GM23338 (cell line): ENCODE data around the gene IGSF6. TPM values are rescaled to one million over a fixed set of nuclear protein-coding genes. Genes with fewer than 3 reads are reported as not detected.
"Not testable (repeated sequence)": the region's sequence is repeated elsewhere in the genome, so short reads cannot be mapped to it uniquely, and the experiment has no call there.

Experiments
- ATAC-seq: fragments of 200-7000 bp; cut with Tn5 transposase; 3 replicates; pipeline ENCODE4 v1.9.1; 2020
- DNase-seq: peaks from one replicate; pipeline ENCODE4 v3.0.0-alpha.2; 2015; ENCODE audit warnings: low spot score
- H2AFZ ChIP-seq: fragments of 200-600 bp; sonication (generic); 2 replicates; pipeline ENCODE4 v1.8.0; 2016; ENCODE audit warnings: antibody characterized with exemption, mild to moderate bottlenecking, moderate library complexity
- H3F3A ChIP-seq: fragments of 200-600 bp; sonication (generic); replicated peaks from 2 replicates; pipeline ENCODE4 v1.8.0; 2017; ENCODE audit warnings: antibody characterized with exemption, mixed run types, low read depth
- H3K27ac ChIP-seq: fragments of 200-600 bp; sonication (generic); 2 replicates; pipeline ENCODE4 v1.6.1; 2016; ENCODE audit warnings: low read depth
- H3K27me3 ChIP-seq: fragments of 200-600 bp; sonication (generic); 2 replicates; pipeline ENCODE4 v1.8.0; 2016; ENCODE audit warnings: mild to moderate bottlenecking, mixed run types, moderate library complexity; ENCODE audit not compliant: insufficient read depth
- H3K36me3 ChIP-seq: fragments of 200-600 bp; sonication (generic); 2 replicates; pipeline ENCODE4 v1.8.0; 2016; ENCODE audit warnings: mild to moderate bottlenecking; ENCODE audit not compliant: insufficient read depth
- H3K4me1 ChIP-seq: fragments of 200-600 bp; sonication (generic); 2 replicates; pipeline ENCODE4 v1.8.0; 2016; ENCODE audit warnings: mild to moderate bottlenecking, moderate library complexity; ENCODE audit not compliant: insufficient read depth
- H3K4me2 ChIP-seq: fragments of 200-600 bp; sonication (generic); 2 replicates; pipeline ENCODE4 v1.7.1; 2017; ENCODE audit warnings: mixed run types
- H3K4me3 ChIP-seq: fragments of 200-600 bp; sonication (generic); 2 replicates; pipeline ENCODE4 v1.6.1; 2016; ENCODE audit warnings: mixed run types
- H3K79me2 ChIP-seq: fragments of 200-600 bp; sonication (generic); replicated peaks from 2 replicates; pipeline ENCODE4 v1.8.0; 2017; ENCODE audit warnings: mild to moderate bottlenecking; ENCODE audit not compliant: insufficient read depth
- H3K9me2 ChIP-seq: fragments of 200-600 bp; sonication (generic); 2 replicates; pipeline ENCODE4 v1.8.0; 2017; ENCODE audit not compliant: insufficient read depth
- H4K20me1 ChIP-seq: fragments of 200-600 bp; sonication (generic); replicated peaks from 2 replicates; pipeline ENCODE4 v1.8.0; 2017; ENCODE audit warnings: mild to moderate bottlenecking; ENCODE audit not compliant: insufficient read depth
- H3K27ac Mint-ChIP-seq: 2 replicates; pipeline ENCODE4 v1.8.0; 2020; ENCODE audit warnings: inconsistent platforms, mild to moderate bottlenecking, moderate library complexity, mixed read lengths
- H3K27me3 Mint-ChIP-seq: 3 replicates; pipeline ENCODE4 v1.8.0; 2022; ENCODE audit warnings: low read depth, mild to moderate bottlenecking, moderate library complexity, mixed read lengths, inconsistent platforms; ENCODE audit not compliant: insufficient read depth, poor library complexity
- H3K36me3 Mint-ChIP-seq: 3 replicates; pipeline ENCODE4 v1.8.0; 2021; ENCODE audit warnings: low read depth, mild to moderate bottlenecking, inconsistent platforms, moderate library complexity, mixed read lengths
- H3K4me1 Mint-ChIP-seq: 3 replicates; pipeline ENCODE4 v1.8.0; 2020; ENCODE audit warnings: mild to moderate bottlenecking, inconsistent platforms, mixed read lengths
- H3K4me3 Mint-ChIP-seq: 3 replicates; pipeline ENCODE4 v1.8.0; 2021; ENCODE audit warnings: moderate library complexity, mild to moderate bottlenecking, inconsistent platforms, mixed read lengths
- H3K9me3 Mint-ChIP-seq: 3 replicates; pipeline ENCODE4 v1.8.0; 2020; ENCODE audit warnings: moderate library complexity, mild to moderate bottlenecking, inconsistent platforms, mixed read lengths
- EZH2 ChIP-seq: fragments of 200-600 bp; sonication (generic); IDR thresholded peaks from one replicate; pipeline ENCODE4 v1.8.0; 2017; ENCODE audit warnings: antibody characterized with exemption, mild to moderate bottlenecking, low read depth; ENCODE audit not compliant: unreplicated experiment
- EZH2phosphoT487 ChIP-seq: fragments of 200-600 bp; sonication (generic); IDR thresholded peaks from one replicate; pipeline ENCODE4 v1.8.1; 2018; ENCODE audit warnings: antibody characterized with exemption; ENCODE audit not compliant: unreplicated experiment
- JUNB ChIP-seq: IDR thresholded peaks from one replicate; pipeline ENCODE4 v1.6.1; 2016; ENCODE audit warnings: antibody characterized with exemption; ENCODE audit not compliant: unreplicated experiment
- NANOG ChIP-seq: IDR thresholded peaks from 2 replicates; pipeline ENCODE4 v1.6.1; 2016; ENCODE audit warnings: antibody characterized with exemption, borderline replicate concordance
- POLR2AphosphoS5 ChIP-seq: IDR thresholded peaks from 2 replicates; pipeline ENCODE4 v1.6.1; 2016; ENCODE audit warnings: antibody characterized with exemption, low read depth
- STAT1 ChIP-seq: IDR thresholded peaks from one replicate; pipeline ENCODE4 v1.6.1; 2016; ENCODE audit warnings: antibody characterized with exemption; ENCODE audit not compliant: unreplicated experiment
- ZNF114 ChIP-seq: fragments of 250-450 bp; sonication (Bioruptor Pico); IDR thresholded peaks from 2 replicates; pipeline ENCODE4 v1.5.0; 2020; ENCODE audit warnings: mild to moderate bottlenecking, moderate library complexity
- polyA plus RNA-seq: library from polyadenylated mRNA; unstranded; fragments of >200 nt; fragmentation: Nextera tagmentation; extraction: Ambion mirVana; gene quantifications from 2 replicates; pipeline ENCODE4 v1.2.1, GENCODE V29; 2016
- total RNA-seq: library from RNA; depleted of rRNA; stranded (reverse); fragments of >200 nt; shearing (Covaris generic); gene quantifications from 2 replicates; pipeline ENCODE4 v1.2.3, GENCODE V29; 2014
- TF ChIP-seq, protein P1 (sequence below), 2 experiments: fragments of 200-600 bp in 1 of 2; sonication (generic) in 1 of 2; conservative IDR thresholded peaks; 2 replicates each; pipeline versions ENCODE4 v1.5.1 to v1.6.1; 2016 to 2017; ENCODE audit warnings: antibody characterized with exemption in 2 of 2, low read depth in 2 of 2, mild to moderate bottlenecking in 2 of 2, moderate library complexity in 1 of 2
- TF ChIP-seq, protein P2 (sequence below): IDR thresholded peaks from one replicate; pipeline ENCODE4 v1.6.1; 2018; ENCODE audit warnings: antibody characterized with exemption; ENCODE audit not compliant: unreplicated experiment

The IGSF6 gene
- total and polyA plus RNA-seq, 2 experiments from 2014 or later: 0.19 TPM; not detected in 1

DNA sequence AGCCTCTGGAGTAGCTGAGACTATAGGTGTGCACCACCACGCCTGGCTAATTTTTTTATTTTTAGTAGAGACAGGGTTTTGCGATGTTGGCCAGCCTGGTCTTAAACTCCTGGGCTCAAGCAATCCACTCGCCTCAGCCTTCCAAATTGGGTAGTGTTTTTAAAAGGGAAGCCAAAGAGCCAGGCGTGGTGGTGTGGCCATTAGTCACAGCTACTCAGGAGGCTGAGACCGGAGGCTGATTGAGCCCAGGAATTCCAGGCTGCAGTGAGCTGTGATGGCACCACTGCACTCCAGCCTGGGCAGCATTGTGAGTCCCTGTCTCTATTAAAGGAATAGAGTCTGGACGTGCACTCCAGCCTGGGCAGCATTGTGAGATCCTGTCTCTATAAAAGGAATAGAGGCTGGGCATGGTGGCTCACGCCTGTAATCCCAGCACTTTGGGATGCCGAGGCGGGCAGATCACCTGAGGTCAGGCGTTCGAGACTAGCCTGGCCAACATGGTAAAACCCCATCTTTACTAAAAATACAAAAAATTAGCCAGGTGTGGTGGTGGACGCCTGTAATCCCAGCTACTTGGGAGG, 2.5 kb downstream of the IGSF6 start:
- peaks cover 36% of the 10 kb centered on the region for H3K79me2 ChIP-seq
- not testable (repeated sequence) for H3K27ac ChIP-seq, H3K4me1 Mint-ChIP-seq, H4K20me1 ChIP-seq, H3F3A ChIP-seq, H3K36me3 Mint-ChIP-seq, H3K4me2 ChIP-seq, DNase-seq, H2AFZ ChIP-seq, H3K27me3 ChIP-seq, H3K36me3 ChIP-seq, ATAC-seq, H3K4me1 ChIP-seq, H3K4me3 ChIP-seq, H3K4me3 Mint-ChIP-seq, H3K27ac Mint-ChIP-seq, H3K9me2 ChIP-seq, H3K9me3 Mint-ChIP-seq, H3K27me3 Mint-ChIP-seq

DNA sequence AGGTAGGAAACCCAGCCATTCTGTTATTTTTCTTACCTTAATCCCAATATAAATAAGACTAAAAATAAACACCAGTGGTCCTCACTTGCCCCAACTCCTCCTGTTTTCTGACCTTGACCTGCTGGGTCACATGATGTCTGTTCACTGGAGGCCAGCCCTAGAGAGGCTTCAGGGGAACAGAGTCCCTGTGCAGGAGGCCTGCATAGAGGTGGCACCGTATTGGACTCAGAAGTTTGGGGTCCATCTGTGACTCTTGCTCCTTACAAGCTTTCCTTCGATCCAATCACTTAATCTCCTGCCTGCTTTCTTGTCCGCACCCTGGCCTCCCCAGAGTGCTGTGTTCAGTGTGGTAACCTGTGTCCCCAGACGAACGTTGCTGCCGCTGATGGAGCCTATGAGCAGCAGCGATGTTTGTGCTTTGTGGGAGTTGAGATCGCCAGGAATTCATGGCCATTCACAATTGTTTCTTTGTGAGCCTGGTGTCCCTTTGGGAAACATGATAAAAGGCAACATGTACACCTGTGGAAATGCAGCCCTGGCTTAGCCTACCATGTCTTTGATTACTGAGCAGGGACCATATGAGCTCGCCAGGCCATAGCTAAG, 4.7 kb downstream of the IGSF6 start:
- no peaks in the 10 kb centered on the region for H3K4me1 ChIP-seq
- peaks cover 4% of the 10 kb centered on the region for H4K20me1 ChIP-seq
- no peaks in the 10 kb centered on the region for H3K27me3 Mint-ChIP-seq
- no peaks in the 10 kb centered on the region for H3K9me3 Mint-ChIP-seq
- H3K36me3 Mint-ChIP-seq: no peaks in the 10 kb centered on the region
- H3K36me3 ChIP-seq: no peaks in the 10 kb centered on the region
- ATAC-seq (no peak), DNase-seq (no peak)
- no peaks in the 10 kb centered on the region for H3K9me2 ChIP-seq
- TF ChIP-seq JUNB (no peak), STAT1 (no peak), POLR2AphosphoS5 (no peak), EZH2phosphoT487 (no peak), ZNF114 (CRISPR knock-in tag) (no peak), NANOG (no peak), EZH2 (no peak)
- TF ChIP-seq, protein P1, sequence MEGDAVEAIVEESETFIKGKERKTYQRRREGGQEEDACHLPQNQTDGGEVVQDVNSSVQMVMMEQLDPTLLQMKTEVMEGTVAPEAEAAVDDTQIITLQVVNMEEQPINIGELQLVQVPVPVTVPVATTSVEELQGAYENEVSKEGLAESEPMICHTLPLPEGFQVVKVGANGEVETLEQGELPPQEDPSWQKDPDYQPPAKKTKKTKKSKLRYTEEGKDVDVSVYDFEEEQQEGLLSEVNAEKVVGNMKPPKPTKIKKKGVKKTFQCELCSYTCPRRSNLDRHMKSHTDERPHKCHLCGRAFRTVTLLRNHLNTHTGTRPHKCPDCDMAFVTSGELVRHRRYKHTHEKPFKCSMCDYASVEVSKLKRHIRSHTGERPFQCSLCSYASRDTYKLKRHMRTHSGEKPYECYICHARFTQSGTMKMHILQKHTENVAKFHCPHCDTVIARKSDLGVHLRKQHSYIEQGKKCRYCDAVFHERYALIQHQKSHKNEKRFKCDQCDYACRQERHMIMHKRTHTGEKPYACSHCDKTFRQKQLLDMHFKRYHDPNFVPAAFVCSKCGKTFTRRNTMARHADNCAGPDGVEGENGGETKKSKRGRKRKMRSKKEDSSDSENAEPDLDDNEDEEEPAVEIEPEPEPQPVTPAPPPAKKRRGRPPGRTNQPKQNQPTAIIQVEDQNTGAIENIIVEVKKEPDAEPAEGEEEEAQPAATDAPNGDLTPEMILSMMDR (conservative IDR thresholded peaks at IDR 0.05; ENCODE audit: low read depth in 2 of 2): no peak
- TF ChIP-seq, protein P2, sequence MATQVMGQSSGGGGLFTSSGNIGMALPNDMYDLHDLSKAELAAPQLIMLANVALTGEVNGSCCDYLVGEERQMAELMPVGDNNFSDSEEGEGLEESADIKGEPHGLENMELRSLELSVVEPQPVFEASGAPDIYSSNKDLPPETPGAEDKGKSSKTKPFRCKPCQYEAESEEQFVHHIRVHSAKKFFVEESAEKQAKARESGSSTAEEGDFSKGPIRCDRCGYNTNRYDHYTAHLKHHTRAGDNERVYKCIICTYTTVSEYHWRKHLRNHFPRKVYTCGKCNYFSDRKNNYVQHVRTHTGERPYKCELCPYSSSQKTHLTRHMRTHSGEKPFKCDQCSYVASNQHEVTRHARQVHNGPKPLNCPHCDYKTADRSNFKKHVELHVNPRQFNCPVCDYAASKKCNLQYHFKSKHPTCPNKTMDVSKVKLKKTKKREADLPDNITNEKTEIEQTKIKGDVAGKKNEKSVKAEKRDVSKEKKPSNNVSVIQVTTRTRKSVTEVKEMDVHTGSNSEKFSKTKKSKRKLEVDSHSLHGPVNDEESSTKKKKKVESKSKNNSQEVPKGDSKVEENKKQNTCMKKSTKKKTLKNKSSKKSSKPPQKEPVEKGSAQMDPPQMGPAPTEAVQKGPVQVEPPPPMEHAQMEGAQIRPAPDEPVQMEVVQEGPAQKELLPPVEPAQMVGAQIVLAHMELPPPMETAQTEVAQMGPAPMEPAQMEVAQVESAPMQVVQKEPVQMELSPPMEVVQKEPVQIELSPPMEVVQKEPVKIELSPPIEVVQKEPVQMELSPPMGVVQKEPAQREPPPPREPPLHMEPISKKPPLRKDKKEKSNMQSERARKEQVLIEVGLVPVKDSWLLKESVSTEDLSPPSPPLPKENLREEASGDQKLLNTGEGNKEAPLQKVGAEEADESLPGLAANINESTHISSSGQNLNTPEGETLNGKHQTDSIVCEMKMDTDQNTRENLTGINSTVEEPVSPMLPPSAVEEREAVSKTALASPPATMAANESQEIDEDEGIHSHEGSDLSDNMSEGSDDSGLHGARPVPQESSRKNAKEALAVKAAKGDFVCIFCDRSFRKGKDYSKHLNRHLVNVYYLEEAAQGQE: no peak
- H3K27ac Mint-ChIP-seq: no peak overlapping the region
- H3K4me3 Mint-ChIP-seq: no peak overlapping the region
- peaks cover 3% of the 10 kb centered on the region; the same call in 1 of the 3 replicates for H3K4me1 Mint-ChIP-seq
- no peaks in the 10 kb centered on the region for H3K27me3 ChIP-seq
- peaks cover 44% of the 10 kb centered on the region for H3K79me2 ChIP-seq
- no peak overlapping the region for H3K4me3 ChIP-seq
- no peaks in the 10 kb centered on the region for H3F3A ChIP-seq
- H3K27ac ChIP-seq: no peak overlapping the region
- H3K4me2 ChIP-seq: no peak overlapping the region
- H2AFZ ChIP-seq: no peak overlapping the region
